IPS-18a (cell line): Measurements from ENCODE around the gene VPS51.

ENCODE experiments used
- H3K27ac ChIP-seq: one replicate; pipeline ENCODE4 v1.5.1; 2013; ENCODE audit warnings: low read length
- H3K27me3 ChIP-seq: one replicate; pipeline ENCODE4 v1.6.1; 2013; ENCODE audit warnings: mild to moderate bottlenecking, low read length; ENCODE audit not compliant: control insufficient read depth, insufficient read depth
- H3K36me3 ChIP-seq: one replicate; pipeline ENCODE4 v1.6.1; 2013; ENCODE audit warnings: low read depth, low read length; ENCODE audit not compliant: control insufficient read depth
- H3K4me1 ChIP-seq: one replicate; pipeline ENCODE4 v1.6.1; 2013; ENCODE audit warnings: low read depth, low read length; ENCODE audit not compliant: control insufficient read depth
- H3K4me3 ChIP-seq: one replicate; pipeline ENCODE4 v1.5.1; 2013; ENCODE audit warnings: low read length
- H3K9ac ChIP-seq: one replicate; pipeline ENCODE4 v1.6.1; 2013; ENCODE audit warnings: mild to moderate bottlenecking, low read length, moderate library complexity
- H3K9me3 ChIP-seq: one replicate; pipeline ENCODE4 v1.6.1; 2013; ENCODE audit warnings: low read depth, low read length; ENCODE audit not compliant: control insufficient read depth

VPS51 gene

DNA sequence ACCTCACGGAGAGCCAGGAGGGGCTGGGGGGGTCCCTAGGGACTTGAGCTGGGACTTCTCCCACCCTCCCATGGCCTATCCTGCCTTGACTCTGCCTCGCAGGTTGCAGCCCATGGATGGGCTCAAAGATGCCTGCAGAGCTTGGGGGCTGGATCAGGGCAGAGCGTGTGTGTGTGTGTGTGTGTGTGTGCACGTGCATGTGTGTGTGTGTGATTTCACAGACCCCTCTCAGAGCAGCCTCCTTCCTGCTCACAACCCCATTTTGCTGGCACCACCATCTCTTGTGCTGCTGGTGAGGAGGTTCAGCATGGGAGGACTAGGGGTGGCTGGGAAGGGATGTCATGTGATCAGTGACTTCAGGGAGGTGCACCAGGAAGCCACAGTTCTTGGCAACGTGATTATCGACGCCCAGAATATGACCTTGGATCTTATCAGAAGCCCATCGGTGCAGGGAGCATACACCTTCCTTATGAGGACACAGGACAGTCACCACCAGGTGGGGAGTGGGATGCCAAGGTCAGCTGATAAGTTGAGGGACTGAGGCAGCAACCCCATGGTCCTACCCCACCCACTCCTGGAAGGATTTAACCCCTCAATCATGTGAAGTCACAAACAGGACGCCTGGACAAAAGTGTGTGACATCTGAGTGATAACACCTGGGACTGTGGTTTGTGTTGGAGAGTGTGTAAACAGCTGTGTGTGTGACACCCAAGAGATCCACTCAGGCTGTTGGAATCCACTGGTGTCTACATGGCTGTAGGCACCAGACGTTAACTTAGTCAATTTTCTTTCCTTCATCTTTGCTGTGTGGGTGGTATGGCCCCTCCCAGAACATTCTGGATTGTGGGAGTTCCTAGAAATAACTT is 35.8 kb upstream of the VPS51 start:
- Histone ChIP-seq H3K4me3 (no peak overlapping the region), H3K27me3 (no peaks in the 10 kb centered on the region), H3K36me3 (no peaks in the 10 kb centered on the region), H3K4me1 (no peaks in the 10 kb centered on the region), H3K27ac (no peak overlapping the region), H3K9me3 (no peaks in the 10 kb centered on the region), H3K9ac (no peak overlapping the region)

DNA sequence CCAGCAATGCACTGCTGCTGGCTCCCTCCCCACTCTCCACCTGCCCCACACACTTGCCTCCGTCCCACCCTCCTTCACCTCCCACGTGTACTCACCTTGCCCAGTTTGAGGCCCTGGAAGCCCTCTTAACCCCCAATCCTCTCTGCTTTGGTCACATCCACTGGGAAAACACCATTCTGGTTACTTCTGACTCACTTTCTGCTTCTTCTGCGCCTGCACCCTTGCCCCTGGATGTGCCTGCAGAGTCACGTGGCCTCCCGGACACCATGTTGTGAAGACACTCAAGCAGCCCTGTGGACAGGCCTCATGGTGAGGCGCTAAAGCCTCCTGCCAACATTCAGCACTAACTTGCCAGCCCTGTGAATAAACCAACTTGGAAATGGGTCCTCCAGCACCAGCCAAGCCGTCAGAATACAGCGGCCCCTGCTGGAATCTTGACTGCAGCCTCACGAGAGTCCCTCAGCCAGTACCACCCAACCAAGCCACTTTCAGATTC is 35.1 kb upstream of the VPS51 start:
- H3K9me3 ChIP-seq: no peaks in the 10 kb centered on the region
- no peak overlapping the region for H3K4me3 ChIP-seq
- peaks cover under 1% of the 10 kb centered on the region for H3K4me1 ChIP-seq
- H3K9ac ChIP-seq: no peak overlapping the region
- no peaks in the 10 kb centered on the region for H3K27me3 ChIP-seq
- no peak overlapping the region for H3K27ac ChIP-seq
- H3K36me3 ChIP-seq: no peaks in the 10 kb centered on the region

DNA sequence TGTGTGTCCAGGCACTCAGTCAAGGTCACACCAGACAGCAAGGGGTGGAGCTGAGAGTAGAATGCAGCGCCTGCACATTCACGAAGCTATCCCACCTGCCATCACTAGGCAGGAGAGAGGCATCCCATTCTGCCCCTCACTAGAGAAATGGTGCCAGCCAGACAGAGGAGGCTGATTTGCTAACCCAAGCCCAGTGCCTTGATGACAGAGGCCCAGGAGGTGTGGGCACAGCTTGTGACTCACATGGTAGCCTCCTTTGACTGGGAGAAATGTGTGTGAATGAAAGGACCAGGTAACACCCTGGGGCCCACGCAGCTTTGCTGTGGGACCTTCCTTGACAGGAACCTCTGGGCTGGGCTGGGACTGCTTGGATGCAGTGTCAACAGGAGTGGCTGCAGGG is 32.5 kb upstream of the VPS51 start:
- Histone ChIP-seq H3K27me3 (no peaks in the 10 kb centered on the region), H3K27ac (no peak overlapping the region), H3K9ac (no peak overlapping the region), H3K36me3 (no peaks in the 10 kb centered on the region), H3K4me1 (peaks cover 16% of the 10 kb centered on the region), H3K9me3 (no peaks in the 10 kb centered on the region), H3K4me3 (no peak overlapping the region)

DNA sequence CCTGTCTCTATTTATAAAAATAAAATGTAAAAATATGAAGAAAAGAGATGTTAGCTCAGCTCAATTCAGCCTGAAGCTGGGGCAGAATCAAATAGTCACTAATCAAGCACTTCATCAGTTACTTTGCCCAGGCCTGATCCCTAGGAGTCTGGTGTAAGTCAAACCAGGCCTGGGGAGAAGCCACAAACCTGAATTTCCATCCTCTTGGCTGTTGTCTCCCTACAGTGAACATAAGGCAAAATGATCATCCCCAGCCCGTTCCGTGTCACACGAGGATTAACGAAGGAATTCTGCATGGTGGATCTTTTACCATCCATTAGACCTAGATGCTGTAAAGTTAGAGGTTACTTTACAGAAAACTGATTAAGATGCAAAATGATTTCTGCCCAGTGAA is 31.2 kb upstream of the VPS51 start:
- no peaks in the 10 kb centered on the region for H3K36me3 ChIP-seq
- H3K27ac ChIP-seq: no peak overlapping the region
- peaks cover 16% of the 10 kb centered on the region for H3K4me1 ChIP-seq

DNA sequence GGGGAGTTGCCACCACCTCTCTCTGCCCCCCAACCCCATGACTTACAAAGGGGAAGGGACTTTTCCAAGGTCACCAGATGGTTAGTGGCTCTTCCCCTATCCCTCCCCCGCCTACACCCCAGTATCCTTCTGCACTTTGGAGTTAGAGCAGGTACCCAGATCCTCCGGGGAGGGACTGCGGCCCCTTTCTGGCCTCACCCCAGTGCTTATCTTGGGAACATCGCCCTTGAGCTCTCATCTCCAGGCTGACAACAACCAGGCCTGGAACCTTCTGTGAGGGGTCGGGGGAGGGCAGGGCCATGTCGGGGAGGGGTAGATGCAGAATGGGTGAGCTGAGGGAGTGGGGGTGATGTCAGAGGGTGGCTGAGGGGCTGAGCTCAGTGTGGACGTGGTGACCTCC is 30.2 kb upstream of the VPS51 start:
- H3K4me1 ChIP-seq: peaks cover 16% of the 10 kb centered on the region
- H3K27me3 ChIP-seq: no peaks in the 10 kb centered on the region
- H3K27ac ChIP-seq: no peak overlapping the region
- peak overlapping the region; percentile 24 for H3K4me3 ChIP-seq
- H3K9me3 ChIP-seq: no peaks in the 10 kb centered on the region
- no peak overlapping the region for H3K9ac ChIP-seq
- no peaks in the 10 kb centered on the region for H3K36me3 ChIP-seq

More for the DNA sequence above, 31.2 kb upstream of the VPS51 start:
- no peak overlapping the region for H3K4me3 ChIP-seq
- no peaks in the 10 kb centered on the region for H3K27me3 ChIP-seq
- no peaks in the 10 kb centered on the region for H3K9me3 ChIP-seq
- no peak overlapping the region for H3K9ac ChIP-seq

DNA sequence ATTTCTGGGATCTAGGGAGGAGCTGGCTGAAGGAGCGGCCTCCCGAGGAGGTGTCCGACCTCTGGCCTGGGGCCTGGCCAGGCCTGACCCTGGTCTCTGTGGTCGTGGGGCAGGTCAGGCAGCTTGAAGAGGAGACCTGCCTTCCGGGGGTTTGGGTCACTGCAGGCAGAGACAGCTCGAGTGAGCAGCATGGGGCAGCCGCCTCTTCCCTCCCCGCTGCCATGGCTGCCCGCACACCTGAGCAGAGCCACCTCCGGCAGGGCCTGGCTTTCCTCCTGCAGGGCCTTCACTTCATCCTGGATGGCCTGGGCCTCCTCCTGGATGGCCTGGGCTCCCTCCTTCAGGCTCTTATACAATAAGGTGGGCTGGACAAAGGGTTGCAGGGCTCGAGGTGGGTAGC is 29.7 kb upstream of the VPS51 start:
- Histone ChIP-seq H3K36me3 (no peaks in the 10 kb centered on the region), H3K9ac (peak overlapping the region; percentile 8), H3K4me1 (peaks cover 16% of the 10 kb centered on the region), H3K9me3 (no peaks in the 10 kb centered on the region), H3K27ac (no peak overlapping the region), H3K4me3 (peak overlapping the region; percentile 24), H3K27me3 (no peaks in the 10 kb centered on the region)

DNA sequence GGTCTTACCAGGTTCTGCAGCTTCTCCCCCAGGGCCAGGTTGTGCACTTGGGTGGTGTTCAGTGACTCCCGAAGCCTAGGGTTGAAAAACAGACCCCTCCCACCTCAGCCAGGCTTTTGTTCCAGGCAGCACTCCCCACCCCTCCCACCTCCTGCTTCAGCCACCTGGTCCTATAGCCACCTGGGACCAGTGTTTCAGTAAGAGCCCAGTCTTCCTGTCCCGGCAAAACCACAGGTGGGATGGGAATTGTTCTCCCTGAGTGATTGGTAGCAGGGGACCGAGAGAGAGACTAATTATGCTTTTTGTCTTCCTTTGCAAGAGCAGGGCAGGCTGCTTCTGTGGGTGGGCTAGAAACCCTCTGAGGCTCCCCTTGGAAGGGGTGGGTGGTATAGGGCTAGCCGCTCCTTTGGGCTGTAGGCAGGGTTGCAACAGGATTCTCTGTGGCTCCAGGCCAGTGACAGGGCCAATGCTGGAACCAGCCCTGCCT is 29.2 kb upstream of the VPS51 start:
- H3K9ac ChIP-seq: peak overlapping the region; percentile 8
- no peaks in the 10 kb centered on the region for H3K27me3 ChIP-seq
- H3K4me3 ChIP-seq: peak overlapping the region; percentile 24
- H3K36me3 ChIP-seq: no peaks in the 10 kb centered on the region
- peaks cover 16% of the 10 kb centered on the region for H3K4me1 ChIP-seq
- H3K9me3 ChIP-seq: no peaks in the 10 kb centered on the region
- H3K27ac ChIP-seq: no peak overlapping the region

DNA sequence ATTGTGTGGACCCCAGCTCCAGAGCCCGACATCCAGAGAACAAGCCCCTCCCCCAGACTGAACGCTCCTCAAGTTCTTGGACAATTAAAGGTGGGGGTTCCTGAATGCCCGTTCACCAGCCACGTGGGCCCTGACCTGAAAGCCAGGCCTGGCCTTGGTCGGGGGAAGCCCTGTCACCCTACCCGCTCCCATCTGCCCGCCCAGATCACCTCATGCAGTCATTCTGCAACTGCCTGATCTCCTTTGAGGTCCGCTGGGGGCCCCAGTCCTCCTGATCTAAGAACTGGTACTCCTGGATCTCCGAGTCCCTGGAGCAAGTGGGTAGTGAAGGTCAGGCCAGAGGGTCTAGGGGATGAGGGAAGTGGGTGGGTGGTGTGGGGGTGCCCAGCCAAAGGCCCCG is 28.6 kb upstream of the VPS51 start:
- no peak overlapping the region for H3K4me3 ChIP-seq
- H3K27me3 ChIP-seq: no peaks in the 10 kb centered on the region
- H3K4me1 ChIP-seq: peaks cover 16% of the 10 kb centered on the region
- H3K36me3 ChIP-seq: no peaks in the 10 kb centered on the region
- H3K9ac ChIP-seq: peak overlapping the region; percentile 5
- no peaks in the 10 kb centered on the region for H3K9me3 ChIP-seq
- H3K27ac ChIP-seq: no peak overlapping the region

DNA sequence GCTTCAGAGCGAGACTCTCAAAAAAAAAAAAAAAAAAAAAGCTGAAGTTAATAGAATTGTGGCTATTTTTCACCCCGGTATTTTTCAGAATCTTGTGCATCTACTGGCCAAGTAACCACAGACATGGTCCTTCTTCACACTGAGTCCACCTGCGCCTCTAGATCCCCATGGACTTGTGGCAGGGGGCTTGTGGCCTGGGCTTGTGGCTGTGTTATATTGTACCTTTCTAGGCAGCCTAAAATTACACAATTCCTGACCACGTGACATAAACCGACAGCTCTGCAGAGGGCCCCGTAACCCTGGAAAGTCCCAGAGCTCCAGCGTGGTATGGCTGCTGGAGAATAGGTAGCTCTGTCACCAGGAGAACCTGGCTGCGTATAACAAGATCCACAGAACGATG is 26.8 kb upstream of the VPS51 start:
- H3K4me1 ChIP-seq: peaks cover 16% of the 10 kb centered on the region
- H3K36me3 ChIP-seq: no peaks in the 10 kb centered on the region
- no peaks in the 10 kb centered on the region for H3K9me3 ChIP-seq
- H3K4me3 ChIP-seq: no peak overlapping the region
- no peak overlapping the region for H3K9ac ChIP-seq
- H3K27ac ChIP-seq: no peak overlapping the region
- no peaks in the 10 kb centered on the region for H3K27me3 ChIP-seq

DNA sequence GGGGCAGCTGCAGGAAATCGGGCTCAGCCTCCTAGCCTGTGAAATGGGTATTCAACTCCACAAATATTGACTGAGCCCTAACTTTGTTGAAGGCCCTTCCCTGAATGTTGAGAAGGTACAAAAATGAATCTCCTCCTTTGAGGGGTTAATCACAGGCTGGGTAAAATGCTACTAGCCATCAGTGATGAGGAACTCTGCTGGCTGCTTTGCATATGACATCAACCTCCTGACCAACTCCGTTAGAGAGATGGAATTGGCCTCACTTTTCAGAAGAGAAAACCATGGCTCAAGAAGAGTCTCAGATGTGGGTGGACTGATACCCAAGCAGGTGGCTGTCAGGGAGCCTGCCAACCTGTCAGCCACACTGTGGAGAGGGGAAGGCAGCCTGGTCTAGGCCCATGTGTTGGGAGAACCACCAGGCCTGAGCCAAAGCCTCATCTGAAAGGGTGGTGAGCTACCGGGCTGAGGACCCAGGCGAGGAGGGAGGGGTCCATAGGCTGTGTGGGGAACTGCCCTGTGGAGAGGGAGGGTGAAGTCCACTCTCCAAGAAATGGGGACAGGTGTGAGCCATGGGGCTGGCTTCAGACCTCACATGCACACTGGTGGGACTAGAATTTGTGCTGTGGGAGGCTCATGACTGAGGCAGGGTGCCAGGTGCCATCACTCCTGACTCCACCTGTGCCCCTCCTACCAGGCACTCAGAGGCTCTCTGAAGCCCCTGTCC is 23.9 kb upstream of the VPS51 start:
- H3K9ac ChIP-seq: no peak overlapping the region
- H3K4me3 ChIP-seq: no peak overlapping the region
- H3K9me3 ChIP-seq: no peaks in the 10 kb centered on the region
- H3K27ac ChIP-seq: no peak overlapping the region
- peaks cover 5% of the 10 kb centered on the region for H3K4me1 ChIP-seq
- no peaks in the 10 kb centered on the region for H3K27me3 ChIP-seq
- H3K36me3 ChIP-seq: peaks cover 8% of the 10 kb centered on the region

DNA sequence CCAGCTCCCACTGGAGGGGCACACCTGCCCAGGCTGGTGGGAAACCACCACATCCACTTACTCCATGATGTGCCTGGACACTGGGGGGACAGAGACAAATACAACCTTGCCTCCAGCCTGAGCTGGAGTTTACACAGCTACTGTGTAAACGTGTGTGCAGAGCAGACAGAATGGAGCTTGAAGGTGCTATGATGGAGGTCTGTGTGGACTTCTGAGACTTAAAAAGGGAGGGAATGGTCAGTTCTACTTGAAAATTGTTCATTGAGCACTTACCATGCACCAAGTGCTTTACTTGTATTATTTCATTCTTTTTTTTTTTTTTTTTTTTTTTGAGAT is 23.4 kb upstream of the VPS51 start:
- no peak overlapping the region for H3K9ac ChIP-seq
- H3K27me3 ChIP-seq: no peaks in the 10 kb centered on the region
- no peaks in the 10 kb centered on the region for H3K9me3 ChIP-seq
- no peak overlapping the region for H3K27ac ChIP-seq
- H3K36me3 ChIP-seq: peaks cover 13% of the 10 kb centered on the region
- H3K4me1 ChIP-seq: no peaks in the 10 kb centered on the region
- H3K4me3 ChIP-seq: no peak overlapping the region
